ENCODE data around the gene DOCK6.

The DOCK6 gene

DNA sequence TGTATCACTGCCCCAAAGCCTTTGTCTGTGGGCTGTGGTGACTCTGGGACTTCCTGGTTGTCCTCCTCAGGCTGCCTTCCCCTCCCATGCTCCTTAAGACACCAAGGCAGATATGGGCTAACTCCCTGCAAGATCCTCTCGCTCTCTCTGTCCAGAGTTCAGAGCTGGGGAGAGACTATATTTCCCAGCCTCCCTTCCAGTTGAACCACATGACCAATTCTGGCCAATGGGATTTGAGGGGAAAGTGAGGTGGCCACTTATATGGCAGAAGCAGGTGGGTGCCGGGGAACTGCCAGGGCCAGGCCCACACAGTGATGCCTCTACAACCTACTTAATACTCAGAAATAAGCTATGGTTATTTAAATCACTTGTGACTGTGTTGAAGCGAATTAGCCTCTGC is 39.1 kb downstream of the DOCK6 start:
- Histone ChIP-seq H3K27me3 (no peaks in the 10 kb centered on the region), H3K36me3 (no peaks in the 10 kb centered on the region), H3K9me3 (no peaks in the 10 kb centered on the region), H3K4me3 (ENCODE audit: low read depth in 1 of 2, low read length in 1 of 2) (no peak overlapping the region), H3K27ac (no peak overlapping the region), H3K4me1 (ENCODE audit: control insufficient read depth in 1 of 2, insufficient read depth in 1 of 2, low read depth in 1 of 2, low read length in 1 of 2) (no peaks in the 10 kb centered on the region)
- TF ChIP-seq, protein P1, sequence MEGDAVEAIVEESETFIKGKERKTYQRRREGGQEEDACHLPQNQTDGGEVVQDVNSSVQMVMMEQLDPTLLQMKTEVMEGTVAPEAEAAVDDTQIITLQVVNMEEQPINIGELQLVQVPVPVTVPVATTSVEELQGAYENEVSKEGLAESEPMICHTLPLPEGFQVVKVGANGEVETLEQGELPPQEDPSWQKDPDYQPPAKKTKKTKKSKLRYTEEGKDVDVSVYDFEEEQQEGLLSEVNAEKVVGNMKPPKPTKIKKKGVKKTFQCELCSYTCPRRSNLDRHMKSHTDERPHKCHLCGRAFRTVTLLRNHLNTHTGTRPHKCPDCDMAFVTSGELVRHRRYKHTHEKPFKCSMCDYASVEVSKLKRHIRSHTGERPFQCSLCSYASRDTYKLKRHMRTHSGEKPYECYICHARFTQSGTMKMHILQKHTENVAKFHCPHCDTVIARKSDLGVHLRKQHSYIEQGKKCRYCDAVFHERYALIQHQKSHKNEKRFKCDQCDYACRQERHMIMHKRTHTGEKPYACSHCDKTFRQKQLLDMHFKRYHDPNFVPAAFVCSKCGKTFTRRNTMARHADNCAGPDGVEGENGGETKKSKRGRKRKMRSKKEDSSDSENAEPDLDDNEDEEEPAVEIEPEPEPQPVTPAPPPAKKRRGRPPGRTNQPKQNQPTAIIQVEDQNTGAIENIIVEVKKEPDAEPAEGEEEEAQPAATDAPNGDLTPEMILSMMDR (IDR thresholded peaks at IDR 0.05), result no peak

GRCh38 chr19:11221082-11221598 is 41.2 kb downstream of the DOCK6 start:
- no peak overlapping the region for H3K4me3 ChIP-seq (ENCODE audit: low read depth in 1 of 2, low read length in 1 of 2)
- no peaks in the 10 kb centered on the region for H3K36me3 ChIP-seq
- no peak overlapping the region for H3K27ac ChIP-seq
- TF ChIP-seq, protein P1 (IDR thresholded peaks at IDR 0.05), result no peak
- no peaks in the 10 kb centered on the region for H3K4me1 ChIP-seq (ENCODE audit: control insufficient read depth in 1 of 2, insufficient read depth in 1 of 2, low read depth in 1 of 2, low read length in 1 of 2)
- H3K9me3 ChIP-seq, result no peaks in the 10 kb centered on the region
- no peaks in the 10 kb centered on the region for H3K27me3 ChIP-seq

- H3K27me3 ChIP-seq, result no peaks in the 10 kb centered on the region
- H3K36me3 ChIP-seq, result no peaks in the 10 kb centered on the region
- H3K4me1 ChIP-seq (ENCODE audit: control insufficient read depth in 1 of 2, insufficient read depth in 1 of 2, low read depth in 1 of 2, low read length in 1 of 2), result no peaks in the 10 kb centered on the region
- TF ChIP-seq, protein P1 (IDR thresholded peaks at IDR 0.05), result no peak
- H3K27ac ChIP-seq, result no peak overlapping the region
- H3K9me3 ChIP-seq, result no peaks in the 10 kb centered on the region
- no peak overlapping the region for H3K4me3 ChIP-seq (ENCODE audit: low read depth in 1 of 2, low read length in 1 of 2)
Observed at GRCh38 chr19:11214387-11214786, 47.9 kb downstream of the DOCK6 start.

DNA sequence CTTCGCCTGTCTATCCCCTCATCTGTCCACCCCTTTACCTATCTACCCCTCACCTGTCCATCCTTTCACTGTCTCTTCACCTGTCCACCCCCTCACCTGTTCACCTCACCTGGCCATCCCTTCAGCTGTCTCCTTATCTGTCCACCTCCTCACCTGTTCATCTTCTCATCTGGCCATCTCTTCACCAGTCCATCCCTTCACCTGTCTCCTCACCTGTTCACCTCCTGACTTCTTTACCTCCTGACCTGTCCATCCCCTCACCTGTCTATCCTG is 51.7 kb downstream of the DOCK6 start:
- H3K4me3 ChIP-seq (ENCODE audit: low read depth in 1 of 2, low read length in 1 of 2), result no peak overlapping the region
- no peaks in the 10 kb centered on the region for H3K9me3 ChIP-seq
- no peaks in the 10 kb centered on the region for H3K36me3 ChIP-seq
- H3K27me3 ChIP-seq, result no peaks in the 10 kb centered on the region
- no peak overlapping the region for H3K27ac ChIP-seq
- TF ChIP-seq, protein P1 (IDR thresholded peaks at IDR 0.05), result no peak
- no peaks in the 10 kb centered on the region for H3K4me1 ChIP-seq (ENCODE audit: control insufficient read depth in 1 of 2, insufficient read depth in 1 of 2, low read depth in 1 of 2, low read length in 1 of 2)

GRCh38 chr19:11209839-11210655 is 52.3 kb downstream of the DOCK6 start:
- H3K4me3 ChIP-seq (ENCODE audit: low read depth in 1 of 2, low read length in 1 of 2), result no peak overlapping the region
- no peaks in the 10 kb centered on the region for H3K4me1 ChIP-seq (ENCODE audit: control insufficient read depth in 1 of 2, insufficient read depth in 1 of 2, low read depth in 1 of 2, low read length in 1 of 2)
- no peak overlapping the region for H3K27ac ChIP-seq
- no peaks in the 10 kb centered on the region for H3K27me3 ChIP-seq
- H3K9me3 ChIP-seq, result no peaks in the 10 kb centered on the region
- H3K36me3 ChIP-seq, result no peaks in the 10 kb centered on the region
- TF ChIP-seq, protein P1 (IDR thresholded peaks at IDR 0.05), result no peak
